Germinal center (tissue), 1 donor: ENCODE data around the gene NUSAP1.
"Not testable (repeated sequence)": the region's sequence is repeated elsewhere in the genome, so short reads cannot be mapped to it uniquely, and the experiment has no call there.

Source experiments
- DNase-seq: peaks from one replicate; pipeline ENCODE4 v3.0.0; 2012; ENCODE audit warnings: mixed read lengths, low spot score

NUSAP1 gene, protein sequence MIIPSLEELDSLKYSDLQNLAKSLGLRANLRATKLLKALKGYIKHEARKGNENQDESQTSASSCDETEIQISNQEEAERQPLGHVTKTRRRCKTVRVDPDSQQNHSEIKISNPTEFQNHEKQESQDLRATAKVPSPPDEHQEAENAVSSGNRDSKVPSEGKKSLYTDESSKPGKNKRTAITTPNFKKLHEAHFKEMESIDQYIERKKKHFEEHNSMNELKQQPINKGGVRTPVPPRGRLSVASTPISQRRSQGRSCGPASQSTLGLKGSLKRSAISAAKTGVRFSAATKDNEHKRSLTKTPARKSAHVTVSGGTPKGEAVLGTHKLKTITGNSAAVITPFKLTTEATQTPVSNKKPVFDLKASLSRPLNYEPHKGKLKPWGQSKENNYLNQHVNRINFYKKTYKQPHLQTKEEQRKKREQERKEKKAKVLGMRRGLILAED

DNA sequence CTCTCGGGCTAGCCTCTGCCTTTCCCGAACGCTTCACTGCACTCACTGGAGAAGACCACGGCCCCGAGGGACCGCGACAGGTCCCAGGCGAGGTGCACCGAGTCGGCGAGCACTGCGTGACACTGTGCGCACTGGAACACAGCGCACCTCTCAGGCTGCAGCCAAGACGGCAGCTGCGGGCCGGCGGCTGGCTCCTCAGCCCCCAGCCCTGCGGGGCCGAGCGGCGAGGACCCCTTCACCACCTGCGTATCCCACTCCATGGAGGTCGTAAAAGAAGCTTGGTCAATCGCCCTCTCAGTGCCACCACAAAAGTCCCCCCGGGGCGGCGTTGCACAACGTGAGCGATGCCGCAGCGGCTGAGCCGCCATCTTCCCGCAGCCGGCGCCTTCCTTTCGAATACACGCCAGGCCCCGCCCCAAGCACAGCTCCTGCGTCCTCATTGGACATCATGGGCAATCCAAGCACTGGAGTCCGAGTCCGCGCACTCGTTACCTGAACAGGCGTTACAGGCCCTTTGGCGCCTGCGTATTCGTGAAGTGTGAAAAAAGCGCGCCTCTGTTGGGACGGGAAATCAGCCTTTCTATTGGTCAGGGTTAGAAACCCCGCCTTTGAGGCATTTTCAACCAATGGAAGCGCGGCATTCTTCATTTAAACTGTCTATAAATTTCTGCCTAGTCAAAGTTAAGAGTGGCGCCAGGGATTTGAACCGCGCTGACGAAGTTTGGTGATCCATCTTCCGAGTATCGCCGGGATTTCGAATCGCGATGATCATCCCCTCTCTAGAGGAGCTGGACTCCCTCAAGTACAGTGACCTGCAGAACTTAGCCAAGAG is at the start of gene NUSAP1, which contains the start of gene OIP5:
Gene NUSAP1 (plus strand): TSS at position 688 of the 832 bp plus-strand sequence. CDS start 77 bp downstream, at position 765.
Gene OIP5 (minus strand): TSS at position 398 of the 832 bp plus-strand sequence. CDS start 30 bp downstream, at position 368.
- peak; percentile 99 for DNase-seq

DNA sequence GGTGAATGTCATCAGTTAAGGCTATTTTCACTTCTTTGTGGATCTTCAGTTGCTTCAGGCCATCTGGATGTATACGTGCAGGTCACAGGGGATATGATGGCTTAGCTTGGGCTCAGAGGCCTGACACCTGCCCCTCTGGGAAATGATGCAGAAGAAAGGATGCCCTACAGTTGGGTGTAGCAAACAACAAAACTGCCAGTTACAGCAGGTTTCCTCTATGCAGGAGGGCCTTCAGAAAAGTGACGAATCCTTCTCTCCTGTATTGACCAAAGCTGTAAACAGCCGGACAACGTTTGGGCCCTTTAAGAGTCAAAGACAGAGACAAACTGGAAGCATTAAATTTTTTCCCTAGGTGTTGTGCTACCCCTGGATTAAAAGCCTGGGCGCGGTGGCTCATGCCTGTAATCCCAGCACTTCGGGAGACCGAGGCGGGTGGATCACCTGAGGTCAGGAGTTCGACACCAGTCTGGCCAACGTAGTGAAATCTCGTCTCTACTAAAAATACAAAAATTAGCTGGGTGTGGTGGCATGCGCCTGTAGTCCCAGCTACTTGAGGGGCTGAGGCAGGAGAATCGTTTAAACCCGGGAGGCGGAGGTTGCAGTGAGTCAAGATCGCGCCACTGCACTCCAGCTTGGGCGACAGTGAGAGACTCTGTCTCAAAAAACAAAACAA is 49.6 kb upstream of the NUSAP1 start:
- peak; percentile 33 for DNase-seq

DNA sequence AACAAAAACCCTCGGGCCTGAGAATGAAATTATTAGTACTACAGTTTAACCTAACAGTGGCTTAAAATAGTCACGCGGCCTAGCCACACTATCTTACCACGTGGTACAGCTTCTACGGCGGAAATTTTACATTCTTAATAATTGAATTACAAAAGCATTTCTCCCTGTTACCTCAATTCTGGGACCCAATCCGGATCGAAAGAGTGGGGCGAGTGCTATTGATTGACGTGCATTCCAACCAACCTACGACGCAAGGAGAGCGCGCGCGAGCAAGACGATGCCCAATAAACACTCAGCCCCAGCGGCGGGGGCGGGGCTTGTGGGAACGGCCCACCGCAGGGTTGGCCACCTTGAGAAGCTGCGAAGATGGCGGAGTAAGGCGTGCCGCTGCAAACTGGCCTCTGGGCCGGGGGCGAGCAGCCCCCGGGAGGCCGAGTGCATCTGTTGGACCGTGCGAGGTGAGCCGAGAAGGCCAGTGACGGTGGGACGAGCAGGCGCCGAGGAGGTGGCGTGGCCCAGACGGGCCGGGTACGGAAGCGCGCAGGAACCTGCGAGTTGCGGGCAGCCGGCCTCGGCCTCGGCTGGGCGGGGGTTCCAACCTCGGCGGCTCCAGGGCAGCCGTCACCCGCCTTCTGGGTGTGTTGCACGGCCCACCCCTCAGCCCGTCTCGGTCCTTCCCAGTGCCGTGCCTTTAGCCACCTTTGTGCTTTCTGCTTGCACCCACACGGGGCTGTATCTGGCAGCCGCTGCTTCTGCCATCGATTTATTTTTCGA is 48.8 kb upstream of the NUSAP1 start:
- peak; percentile 99 for DNase-seq

DNA sequence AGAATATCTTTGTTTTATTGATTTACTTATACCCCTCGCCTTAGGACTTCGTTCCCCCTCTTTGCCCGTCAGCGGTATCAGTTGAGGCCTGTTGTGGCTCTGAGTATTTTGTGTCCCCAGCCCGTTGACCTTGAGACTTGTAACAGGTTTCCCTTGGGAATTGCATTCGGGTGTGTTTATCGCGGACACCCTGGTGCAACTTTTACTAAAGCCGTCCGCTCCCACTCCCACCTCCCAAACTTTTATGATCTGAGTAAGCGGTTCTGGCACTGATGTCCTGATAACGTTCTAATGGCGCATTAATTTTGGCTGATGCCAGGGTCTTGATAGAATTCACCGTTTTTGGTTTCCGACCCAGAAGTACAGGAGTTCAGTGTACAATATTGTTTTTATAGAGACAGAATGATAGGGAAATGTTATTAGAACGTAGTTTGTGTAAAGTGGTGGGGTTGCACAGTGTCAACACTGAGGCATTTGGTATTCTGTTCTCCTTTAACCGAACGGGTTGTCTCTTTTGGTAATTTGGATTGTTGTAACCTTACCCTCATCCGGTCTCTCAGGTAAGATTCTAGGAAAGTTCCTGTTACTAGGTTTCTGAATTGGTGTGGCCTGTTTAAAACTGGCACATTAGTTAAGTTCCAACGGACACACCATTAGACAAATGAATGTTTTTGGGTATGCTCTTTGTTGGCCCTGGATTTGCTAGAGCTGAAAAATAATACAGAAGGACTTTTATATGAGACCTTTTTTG is 48.1 kb upstream of the NUSAP1 start:
- DNase-seq: peak; percentile 15

DNA sequence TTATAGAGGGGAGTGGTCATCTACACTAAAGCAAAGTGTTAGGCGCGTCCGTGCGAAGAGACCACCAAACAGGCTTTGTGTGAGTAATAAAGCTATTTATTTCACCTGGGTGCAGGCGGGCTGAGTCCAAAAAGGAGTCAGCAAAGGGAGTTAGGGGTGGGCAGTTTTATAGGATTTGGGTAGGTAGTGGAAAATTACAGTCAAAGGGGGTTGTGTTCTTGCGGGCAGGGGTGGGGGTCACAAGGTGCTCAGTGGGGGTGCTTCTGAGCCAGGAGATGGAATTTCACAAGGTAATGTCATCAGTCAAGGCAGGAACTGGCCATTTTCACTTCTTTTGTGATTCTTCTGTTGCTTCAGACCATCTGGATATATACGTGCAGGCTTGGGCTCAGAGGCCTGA is 47.4 kb upstream of the NUSAP1 start:
- DNase-seq: no peak

DNA sequence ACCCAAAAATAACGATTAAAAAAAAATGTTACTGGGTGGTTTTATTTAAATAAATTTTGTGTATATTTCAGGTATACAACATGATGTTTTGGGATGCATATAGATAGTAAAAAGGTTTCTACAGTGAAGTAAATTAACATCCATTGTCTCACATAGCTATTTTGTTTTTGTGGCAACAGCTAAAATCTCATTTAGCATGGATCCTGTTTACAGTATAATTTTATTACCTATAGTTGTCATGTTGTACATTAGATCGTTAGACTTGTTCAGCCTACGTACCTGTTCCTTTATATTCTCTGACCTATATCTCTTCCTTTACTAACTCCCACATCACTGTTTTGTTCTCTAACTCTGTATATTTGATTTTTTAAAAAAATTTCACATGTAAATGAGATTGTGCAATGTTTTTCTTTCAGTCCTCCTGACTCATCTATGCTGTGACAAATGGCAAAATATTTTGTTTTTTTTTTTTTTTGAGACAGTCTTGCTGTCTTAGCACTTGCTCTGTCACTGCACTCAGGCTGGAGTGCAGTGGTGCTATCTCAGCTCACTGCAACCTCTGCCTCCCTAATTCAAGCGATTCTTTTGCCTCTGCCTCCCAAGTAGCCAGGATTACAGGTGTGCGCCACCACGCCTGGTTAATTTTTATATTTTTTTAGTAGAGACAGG is 45.9 kb upstream of the NUSAP1 start:
- DNase-seq: no peak

DNA sequence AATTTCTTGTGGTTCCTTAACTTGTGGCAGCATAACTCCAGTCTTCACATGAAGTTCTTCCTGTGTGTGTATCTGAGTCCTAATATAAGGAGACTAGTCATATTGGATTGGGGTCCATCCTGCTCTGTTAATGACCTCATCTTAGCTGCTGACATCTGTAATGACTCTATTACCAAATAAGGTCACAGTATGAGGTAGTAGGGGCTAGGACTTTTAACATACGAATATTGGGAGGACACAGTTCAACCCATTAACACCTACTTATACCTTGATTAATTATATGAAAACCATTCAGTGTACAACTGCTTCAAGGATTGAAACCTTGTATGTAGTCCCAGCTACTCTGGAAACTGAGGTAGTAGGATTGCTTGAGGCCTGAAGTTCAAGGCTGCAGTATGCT is 44.2 kb upstream of the NUSAP1 start:
- DNase-seq: no peak

DNA sequence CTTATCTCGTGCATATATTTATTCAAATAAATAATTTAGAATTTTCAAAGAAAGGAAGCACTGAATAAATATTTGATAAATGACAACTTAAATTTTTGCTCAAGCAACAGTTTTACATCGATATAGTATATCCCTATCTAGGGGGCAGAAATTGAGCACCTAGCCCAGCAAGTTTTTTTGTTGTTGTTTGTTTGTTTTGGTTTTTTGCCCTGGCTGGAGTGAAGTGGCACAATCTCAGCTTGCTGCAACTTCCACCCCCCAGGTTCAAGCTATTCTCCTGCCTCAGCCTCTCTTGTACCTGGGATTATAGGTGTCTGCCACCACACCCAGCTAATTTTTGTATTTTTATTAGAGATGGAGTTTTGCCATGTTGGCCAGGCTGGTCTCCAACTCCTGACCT is 42.7 kb upstream of the NUSAP1 start:
- DNase-seq: no peak

DNA sequence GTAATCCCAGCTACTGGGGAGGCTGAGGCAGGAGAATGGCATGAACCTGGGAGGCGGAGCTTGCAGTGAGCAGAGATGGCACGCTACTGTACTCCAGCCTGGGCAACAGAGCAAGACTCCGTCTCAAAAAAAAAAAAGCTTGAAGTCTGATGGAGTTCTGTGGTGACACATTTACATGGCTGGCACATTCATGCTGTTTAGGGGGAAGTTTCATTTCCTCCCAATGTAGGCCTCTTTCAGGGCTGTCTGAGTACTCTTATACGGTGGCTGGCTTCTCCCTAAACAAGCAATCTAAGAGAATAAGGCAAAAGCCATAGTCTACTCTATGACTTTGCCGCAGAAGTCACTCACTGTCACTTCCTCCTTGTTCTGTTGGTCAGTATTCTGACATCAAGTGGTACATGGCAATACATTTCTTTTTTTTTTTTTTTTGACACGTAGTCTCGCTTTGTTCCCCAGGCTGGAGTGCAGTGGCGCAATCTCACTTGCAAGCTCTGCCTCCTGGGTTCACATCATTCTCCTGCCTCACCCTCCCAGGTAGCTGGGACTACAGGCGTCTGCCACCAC is 41.5 kb upstream of the NUSAP1 start:
- DNase-seq: peak; percentile 77

DNA sequence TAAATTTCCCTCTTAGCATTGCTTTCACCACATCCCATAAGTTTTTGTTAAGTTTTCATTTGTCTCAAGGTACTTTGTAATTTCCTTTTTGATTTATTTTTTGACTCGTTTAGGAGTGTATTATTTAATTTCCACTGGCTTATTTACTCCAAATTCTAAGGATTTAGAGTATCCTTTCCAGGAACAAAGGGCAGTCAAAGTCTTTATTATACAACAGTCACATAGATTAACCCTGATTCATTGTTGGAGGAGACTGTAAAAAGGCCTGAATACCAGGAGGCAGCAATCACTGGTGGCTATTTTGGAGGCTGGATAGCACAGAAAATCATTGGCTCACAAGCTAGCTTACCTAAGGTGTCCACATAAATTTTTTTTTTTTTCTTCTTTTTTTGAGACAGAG is 40.2 kb upstream of the NUSAP1 start:
- DNase-seq: no peak

DNA sequence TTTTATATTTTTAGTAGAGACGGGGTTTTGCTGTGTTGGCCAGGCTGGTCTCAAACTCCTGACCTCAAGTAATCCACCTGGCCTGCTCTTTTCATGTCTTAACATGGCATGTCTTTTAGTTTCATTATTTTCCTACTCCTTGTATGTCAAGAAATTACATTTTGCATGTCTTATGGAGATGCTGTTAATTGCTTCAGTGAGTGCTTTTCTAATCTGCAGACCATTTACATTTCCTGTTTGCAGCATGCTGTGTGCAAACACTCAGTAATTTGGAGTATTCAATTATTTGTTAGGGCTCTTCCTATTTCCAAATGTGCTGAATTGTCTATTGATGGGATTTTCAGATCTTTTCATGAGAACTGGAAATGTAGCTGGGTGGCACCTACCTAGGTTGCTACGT is 31.5 kb upstream of the NUSAP1 start:
- not testable (repeated sequence) for DNase-seq

DNA sequence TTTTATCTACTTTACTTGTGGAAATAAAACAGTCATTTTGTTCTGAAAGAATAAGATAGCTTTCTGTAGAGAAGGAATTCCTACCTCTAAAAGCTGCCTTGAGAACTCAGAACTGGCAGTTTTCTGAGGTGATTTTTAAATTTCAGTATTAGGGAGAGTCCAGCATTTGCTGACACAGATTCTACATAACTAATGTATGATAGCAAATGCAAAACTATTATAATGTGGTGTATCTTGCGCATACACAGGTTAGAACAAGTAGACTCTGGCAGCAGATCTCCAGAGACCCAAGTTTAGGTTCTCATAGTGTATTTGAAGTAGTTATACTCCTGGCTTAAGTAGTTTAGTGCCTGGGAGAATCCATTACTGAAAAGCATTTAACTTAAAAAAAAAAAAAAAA is 31.1 kb upstream of the NUSAP1 start:
- no peak for DNase-seq

DNA sequence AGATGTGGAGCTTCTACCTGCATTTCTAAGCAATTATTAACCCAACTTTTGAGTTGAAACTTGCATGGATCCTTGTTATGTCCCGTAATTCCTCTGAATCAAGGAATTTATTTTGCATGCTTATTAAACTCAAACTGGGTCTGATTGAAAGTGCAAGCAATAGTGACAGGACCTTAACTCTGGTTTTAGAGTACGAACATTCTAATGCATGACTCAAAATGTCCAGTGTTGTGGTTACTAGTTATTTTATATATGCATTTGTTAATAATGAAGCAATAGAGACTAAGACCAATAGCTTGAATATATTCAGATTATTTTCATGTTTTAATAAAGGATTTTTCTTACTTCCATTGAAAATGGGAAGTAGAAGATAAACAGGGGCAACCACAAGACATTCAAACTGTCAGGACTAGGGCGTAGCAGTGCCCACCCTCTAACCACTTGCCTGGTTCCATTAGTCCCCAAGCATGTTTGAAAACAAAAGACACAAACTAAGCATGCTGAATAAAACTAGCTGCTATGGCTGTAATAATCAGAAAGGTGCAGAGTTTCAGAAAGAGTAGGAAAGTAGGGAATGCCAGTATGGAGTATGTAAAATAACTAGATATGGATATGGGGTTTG is 28.4 kb upstream of the NUSAP1 start:
- no peak for DNase-seq

DNA sequence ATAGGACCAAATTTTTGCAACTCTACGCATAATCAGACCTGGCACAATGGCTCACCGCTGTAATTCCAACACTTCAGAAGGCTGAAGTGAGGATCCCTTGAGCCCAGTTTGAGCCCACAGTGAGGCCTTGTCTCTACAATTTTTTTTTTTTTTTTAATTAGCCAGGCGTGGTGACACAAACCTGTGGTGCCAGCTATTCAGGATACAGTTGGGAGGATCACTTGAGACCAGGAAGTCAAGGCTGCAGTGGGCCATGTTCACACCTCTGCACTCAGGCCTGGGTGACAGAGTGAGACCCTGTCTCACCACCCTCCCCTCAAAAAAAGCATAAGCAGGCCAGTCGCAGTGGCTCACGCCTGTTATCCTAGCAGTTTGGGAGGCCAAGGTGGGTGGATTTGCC is 25.0 kb upstream of the NUSAP1 start:
- no peak for DNase-seq

DNA sequence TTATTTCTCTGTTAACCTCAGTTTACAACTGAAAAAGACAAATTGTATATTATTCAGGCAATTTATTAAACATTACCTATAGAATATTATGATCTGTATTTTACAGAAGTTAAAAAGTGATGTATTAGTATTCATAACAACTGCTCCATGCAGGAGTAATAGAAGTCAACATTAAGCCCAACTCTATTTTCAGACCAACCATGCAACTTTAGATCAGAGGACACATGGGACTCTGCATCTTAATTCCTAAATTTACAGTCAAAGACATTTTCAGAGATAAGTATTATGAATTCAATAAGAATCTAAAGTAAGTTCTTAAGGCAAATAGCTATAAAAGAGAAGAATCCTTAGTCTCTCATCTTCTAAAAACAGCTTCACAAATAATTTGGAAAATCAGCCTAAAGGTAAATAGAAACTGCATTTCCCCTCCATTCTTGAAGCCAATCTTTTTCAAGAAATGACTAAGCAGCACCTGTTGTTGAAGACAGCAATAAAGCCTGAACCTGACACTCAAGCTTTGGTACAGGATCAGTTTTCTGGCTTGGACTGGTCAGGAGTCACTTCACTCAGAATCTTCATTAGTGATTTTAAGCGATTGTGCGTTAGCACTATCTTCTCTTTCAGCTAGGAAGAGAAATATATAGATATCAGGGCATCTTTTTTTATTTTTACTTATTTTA is 23.3 kb upstream of the NUSAP1 start:
- DNase-seq: no peak

DNA sequence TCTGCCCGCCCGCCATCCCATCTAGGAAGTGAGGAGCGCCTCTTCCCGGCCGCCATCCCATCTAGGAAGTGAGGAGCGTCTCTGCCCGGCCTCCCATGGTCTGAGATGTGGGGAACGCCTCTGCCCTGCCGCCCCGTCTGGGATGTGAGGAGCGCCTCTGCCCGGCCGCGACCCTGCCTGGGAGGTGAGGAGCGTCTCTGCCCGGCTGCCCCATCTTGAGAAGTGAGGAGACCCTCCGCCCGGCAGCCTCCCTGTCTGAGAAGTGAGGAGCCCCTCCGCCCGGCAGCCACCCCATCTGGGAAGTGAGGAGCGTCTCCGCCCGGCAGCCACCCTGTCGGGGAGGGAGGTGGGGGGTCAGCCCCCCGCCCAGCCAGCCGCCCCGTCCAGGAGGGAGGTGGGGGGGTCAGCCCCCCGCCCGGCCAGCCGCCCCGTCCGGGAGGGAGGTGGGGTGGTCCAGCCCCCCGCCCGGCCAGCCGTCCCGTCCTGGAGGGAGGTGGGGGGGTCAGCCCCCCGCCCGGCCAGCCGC is 11.8 kb upstream of the NUSAP1 start:
- not testable (repeated sequence) for DNase-seq

DNA sequence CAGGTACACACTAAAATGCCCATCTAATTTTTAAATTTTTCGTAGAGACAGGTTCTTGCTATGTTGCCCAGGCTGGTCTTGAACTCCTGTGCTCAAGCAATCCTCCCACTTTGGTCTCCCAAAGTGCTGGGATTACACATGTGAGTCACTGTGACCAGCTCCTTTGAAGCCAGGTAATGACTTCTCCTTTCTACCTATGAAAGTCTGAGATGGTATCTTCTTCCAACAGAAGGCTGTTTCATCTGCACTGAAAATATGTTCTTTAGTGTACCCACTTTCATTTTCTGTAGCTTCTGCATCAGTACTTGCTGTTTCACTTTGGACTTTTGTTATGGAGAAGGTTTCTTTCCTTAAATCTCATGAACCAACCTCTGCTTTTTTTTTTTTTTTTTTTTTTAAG is 9.1 kb upstream of the NUSAP1 start:
- no peak for DNase-seq

DNA sequence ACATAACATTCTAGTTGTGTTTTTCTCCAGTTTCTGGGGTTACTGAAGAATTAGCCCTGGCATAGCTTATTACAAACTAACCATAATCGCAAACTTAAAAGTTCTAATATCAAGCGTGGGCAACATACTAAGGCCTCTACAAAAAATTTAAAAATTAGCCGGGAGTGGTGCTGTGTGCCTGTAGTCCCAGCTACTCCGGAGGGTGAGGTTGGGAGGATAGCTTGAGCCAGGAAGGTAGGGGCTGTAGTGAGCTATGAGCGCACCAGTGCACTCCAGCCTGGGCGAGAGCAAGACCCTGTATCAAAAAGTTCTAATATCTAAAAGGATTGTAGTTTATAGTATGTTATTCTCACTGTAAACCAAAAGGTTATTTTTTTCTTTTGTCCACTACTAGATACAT is 1.4 kb upstream of the NUSAP1 start:
- no peak for DNase-seq

DNA sequence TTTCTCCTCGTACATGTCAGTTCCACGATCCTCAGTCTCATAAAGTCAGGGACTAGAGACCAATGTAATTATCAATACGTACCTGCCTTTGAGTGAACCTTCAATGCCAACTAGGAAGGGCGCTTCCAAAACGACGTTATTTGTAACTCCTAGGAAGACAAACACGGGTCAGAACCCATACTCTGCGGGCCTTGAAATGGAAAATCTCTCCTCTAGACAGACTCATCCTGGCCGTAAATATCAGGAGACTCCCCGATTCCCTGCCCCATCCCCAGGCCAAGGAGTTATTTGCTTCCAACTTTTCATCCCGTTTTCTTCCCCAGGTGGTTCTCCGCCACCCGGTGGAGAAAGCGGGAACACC is 868 bp upstream of the NUSAP1 start:
- DNase-seq: no peak
